ENCODE results near the gene MAP3K3.

Gene MAP3K3

GRCh38 chr17:63621684-63622573, at the start of gene MAP3K3:
Gene MAP3K3, plus strand, starts transcription at chr17:63622417. Its CDS starts 343 bp downstream, at chr17:63622760.
- peak; percentile 100 for DNase-seq (ENCODE audit: low read depth)

GRCh38 chr17:63573634-63574033, 48.6 kb upstream of the MAP3K3 start:
- DNase-seq (ENCODE audit: low read depth) = no peak

GRCh38 chr17:63578027-63578768, 44.0 kb upstream of the MAP3K3 start:
- DNase-seq (ENCODE audit: low read depth) = no peak

- no peak for DNase-seq (ENCODE audit: low read depth)
Measured at GRCh38 chr17:63578769-63579111, 43.5 kb upstream of the MAP3K3 start.

- no peak for DNase-seq (ENCODE audit: low read depth)
Measured at GRCh38 chr17:63579633-63580032, 42.6 kb upstream of the MAP3K3 start.

GRCh38 chr17:63587770-63588169, 34.4 kb upstream of the MAP3K3 start:
- DNase-seq (ENCODE audit: low read depth) = no peak

GRCh38 chr17:63588797-63589196, 33.4 kb upstream of the MAP3K3 start:
- DNase-seq (ENCODE audit: low read depth) = no peak

GRCh38 chr17:63589646-63590045, 32.6 kb upstream of the MAP3K3 start:
- no peak for DNase-seq (ENCODE audit: low read depth)

GRCh38 chr17:63592797-63593196, 29.4 kb upstream of the MAP3K3 start:
- no peak for DNase-seq (ENCODE audit: low read depth)

GRCh38 chr17:63595132-63595531, 27.1 kb upstream of the MAP3K3 start:
- no peak for DNase-seq (ENCODE audit: low read depth)

- no peak for DNase-seq (ENCODE audit: low read depth)
Measured at GRCh38 chr17:63596856-63597586, 25.2 kb upstream of the MAP3K3 start.

- DNase-seq (ENCODE audit: low read depth) = no peak
Measured at GRCh38 chr17:63598281-63598680, 23.9 kb upstream of the MAP3K3 start.

- DNase-seq (ENCODE audit: low read depth) = peak; percentile 60
Measured at GRCh38 chr17:63600569-63601438, 21.4 kb upstream of the MAP3K3 start, which contains the start of gene TACO1. Gene TACO1, plus strand, starts transcription at chr17:63600895. Its CDS starts 189 bp downstream, at chr17:63601084.

- DNase-seq (ENCODE audit: low read depth) = no peak
Measured at GRCh38 chr17:63601439-63602371, 20.5 kb upstream of the MAP3K3 start.

GRCh38 chr17:63609816-63610573, 12.2 kb upstream of the MAP3K3 start:
- DNase-seq (ENCODE audit: low read depth) = no peak

GRCh38 chr17:63610854-63611253, 11.4 kb upstream of the MAP3K3 start:
- no peak for DNase-seq (ENCODE audit: low read depth)

GRCh38 chr17:63611354-63611753, 10.9 kb upstream of the MAP3K3 start:
- no peak for DNase-seq (ENCODE audit: low read depth)

- DNase-seq (ENCODE audit: low read depth) = no peak
Measured at GRCh38 chr17:63613663-63614062, 8.6 kb upstream of the MAP3K3 start.

GRCh38 chr17:63621229-63621683, 961 bp upstream of the MAP3K3 start:
- DNase-seq (ENCODE audit: low read depth) = no peak

All from fibroblast of the conjunctiva (primary cell).